Mucosa of descending colon (tissue), 3 donors: ENCODE data around the gene PHF13. TPM values are rescaled to one million over a fixed set of nuclear protein-coding genes. Genes with fewer than 3 reads are reported as not detected.

Experiments
- ATAC-seq: fragments of 200-7000 bp; cut with Tn5 transposase; one replicate; pipeline ENCODE4 v1.9.1; 2020; ENCODE audit warnings: mild to moderate bottlenecking, moderate library complexity
- DNase-seq, 3 donors: peaks; one replicate each; pipeline ENCODE4 v3.0.0-alpha.2; 2020
- H3K36me3 ChIP-seq: fragments of 200-600 bp; one replicate; pipeline ENCODE4 v1.8.0; 2021; ENCODE audit warnings: low read depth, mild to moderate bottlenecking
- H3K4me1 ChIP-seq: fragments of 200-600 bp; one replicate; pipeline ENCODE4 v1.8.0; 2021; ENCODE audit warnings: low read depth, mild to moderate bottlenecking
- H3K4me3 ChIP-seq: fragments of 200-600 bp; one replicate; pipeline ENCODE4 v1.8.0; 2021; ENCODE audit warnings: mild to moderate bottlenecking
- H3K9me3 ChIP-seq: fragments of 200-600 bp; one replicate; pipeline ENCODE4 v1.8.0; 2021; ENCODE audit warnings: mild to moderate bottlenecking
- intact Hi-C, 2 donors: fragments of 100-400 bp; cut with DNase I in 1 of 2; cut with micrococcal nuclease in 1 of 2; formaldehyde crosslinking; loops; one replicate each; pipeline versions ENCODE4 v1.11.0 to v1.11.1; 2022; cut with DNase I, micrococcal nuclease
- total RNA-seq, 3 donors: library from RNA; stranded (reverse); fragmentation: NEBNext Ultra II Directional in 2 of 3; extraction: Animal tissue kit (Norgen Biotek cat#: 25700) in 2 of 3; gene quantifications; one replicate each; pipeline versions ENCODE4 v1.2.1 to v1.2.4, GENCODE V29; 2021 to 2023
- TF ChIP-seq, protein P1 (sequence below): fragments of 200-600 bp; IDR thresholded peaks from one replicate; pipeline ENCODE4 v1.8.0; 2022; ENCODE audit warnings: antibody characterized with exemption, mild to moderate bottlenecking
- donor health status: DM: no; HTN: no; CAD: no; lungs with moderate emphysema.
- donor health status: DM: no; HTN: no; CAD: no.
- donor health status: DM: no; HTN: yes; CAD: no.

The PHF13 gene
- total RNA-seq, 3 donors from 2014 or later: 6.6 to 21.5 (median 8.9) TPM

GRCh38 chr1:6601923-6602668 lies 11.4 kb upstream of the PHF13 start:
- Histone ChIP-seq H3K9me3 (no peaks in the 10 kb centered on the region), H3K4me3 (peak overlapping the region; percentile 80), H3K36me3 (no peaks in the 10 kb centered on the region), H3K4me1 (peaks cover 17% of the 10 kb centered on the region)
- ATAC-seq: peak; percentile 54
- intact Hi-C loops: no loop called here
- TF ChIP-seq, protein P1, sequence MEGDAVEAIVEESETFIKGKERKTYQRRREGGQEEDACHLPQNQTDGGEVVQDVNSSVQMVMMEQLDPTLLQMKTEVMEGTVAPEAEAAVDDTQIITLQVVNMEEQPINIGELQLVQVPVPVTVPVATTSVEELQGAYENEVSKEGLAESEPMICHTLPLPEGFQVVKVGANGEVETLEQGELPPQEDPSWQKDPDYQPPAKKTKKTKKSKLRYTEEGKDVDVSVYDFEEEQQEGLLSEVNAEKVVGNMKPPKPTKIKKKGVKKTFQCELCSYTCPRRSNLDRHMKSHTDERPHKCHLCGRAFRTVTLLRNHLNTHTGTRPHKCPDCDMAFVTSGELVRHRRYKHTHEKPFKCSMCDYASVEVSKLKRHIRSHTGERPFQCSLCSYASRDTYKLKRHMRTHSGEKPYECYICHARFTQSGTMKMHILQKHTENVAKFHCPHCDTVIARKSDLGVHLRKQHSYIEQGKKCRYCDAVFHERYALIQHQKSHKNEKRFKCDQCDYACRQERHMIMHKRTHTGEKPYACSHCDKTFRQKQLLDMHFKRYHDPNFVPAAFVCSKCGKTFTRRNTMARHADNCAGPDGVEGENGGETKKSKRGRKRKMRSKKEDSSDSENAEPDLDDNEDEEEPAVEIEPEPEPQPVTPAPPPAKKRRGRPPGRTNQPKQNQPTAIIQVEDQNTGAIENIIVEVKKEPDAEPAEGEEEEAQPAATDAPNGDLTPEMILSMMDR: no peak
- DNase-seq: peak in 2 of 3 donors; percentile 45 to 71

DNA sequence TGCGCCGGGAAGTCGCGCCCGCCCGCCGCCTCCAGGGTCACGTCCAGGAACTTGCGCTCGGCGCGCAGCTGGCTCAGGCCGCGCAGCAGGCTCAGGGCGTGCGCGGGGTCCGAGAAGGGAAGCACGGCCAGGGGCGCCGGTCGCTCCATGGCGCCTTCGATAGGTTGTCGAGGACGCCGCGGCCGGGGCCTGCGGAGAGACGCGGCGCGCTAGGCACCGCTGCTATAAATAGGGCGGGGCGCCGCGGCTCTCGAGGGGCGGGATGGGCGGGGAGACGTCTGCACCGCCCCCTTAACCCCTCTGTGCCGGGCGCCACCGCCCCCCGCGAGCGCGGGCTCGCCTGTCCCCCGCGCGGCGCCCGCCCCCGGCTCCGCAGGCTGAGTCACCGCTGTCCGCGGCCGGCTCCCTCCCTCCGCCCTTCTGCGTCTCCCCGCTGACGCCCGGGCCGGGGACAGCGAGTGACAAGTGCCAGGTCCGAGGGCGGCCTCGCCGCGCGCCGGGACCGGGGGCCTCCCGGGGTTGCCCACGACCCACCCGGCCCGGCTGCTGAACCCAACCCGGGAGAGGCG lies 10.8 kb upstream of the PHF13 start, which contains the start of gene KLHL21:
TSS of gene KLHL21 (minus strand) at position 201 of the 569 bp plus-strand sequence. CDS start at position 149, 52 bp downstream.
- TF ChIP-seq, protein P1: no peak
- peak; percentile 84 to 92 (median 90) for DNase-seq
- Histone ChIP-seq H3K4me1 (peaks cover 17% of the 10 kb centered on the region), H3K9me3 (no peaks in the 10 kb centered on the region), H3K4me3 (peak within 1 kb of the TSS; percentile 80), H3K36me3 (no peaks in the 10 kb centered on the region)
- peak; percentile 82 for ATAC-seq
- intact Hi-C loops: no loop called here

DNA sequence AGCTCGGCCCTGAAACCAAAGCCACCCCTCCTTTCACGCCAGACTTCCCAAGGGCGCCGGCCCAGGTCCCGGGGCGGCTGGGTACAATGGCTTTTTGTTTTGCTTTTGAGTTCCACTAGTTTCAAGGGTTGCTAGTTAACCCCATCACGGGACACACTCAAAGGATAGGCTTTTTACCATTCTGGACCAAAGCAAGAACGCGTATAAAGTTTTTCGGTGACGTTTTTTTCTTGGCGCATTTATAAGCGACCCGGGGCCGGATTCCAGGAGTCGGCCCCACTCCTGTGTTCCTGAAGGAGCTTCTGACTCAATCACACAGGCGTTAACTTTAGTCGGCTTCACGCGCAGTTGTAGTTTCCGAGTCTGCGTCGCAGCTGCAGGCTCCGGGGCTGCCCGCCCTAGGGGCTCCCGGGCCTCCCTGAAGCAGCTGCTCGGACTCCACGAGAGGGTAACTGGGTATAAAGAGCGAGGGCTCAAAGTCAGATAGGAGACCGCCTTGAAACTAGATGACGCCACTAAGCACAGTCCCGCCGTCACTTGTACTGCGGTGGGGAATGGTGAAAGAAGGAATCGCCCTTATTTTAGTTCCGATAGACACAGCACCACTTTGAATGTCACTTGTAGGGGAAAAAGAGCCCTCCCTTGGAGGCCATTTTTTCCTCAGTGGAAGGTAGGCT lies 10.2 kb upstream of the PHF13 start:
- DNase-seq (peak in 2 of 3 donors; percentile 74 to 76), ATAC-seq (peak; percentile 41)
- H3K9me3 ChIP-seq: no peaks in the 10 kb centered on the region
- H3K36me3 ChIP-seq: no peaks in the 10 kb centered on the region
- H3K4me3 ChIP-seq: peak overlapping the region; percentile 80
- H3K4me1 ChIP-seq: peaks cover 17% of the 10 kb centered on the region
- intact Hi-C loops: no loop called here
- TF ChIP-seq, protein P1: no peak

DNA sequence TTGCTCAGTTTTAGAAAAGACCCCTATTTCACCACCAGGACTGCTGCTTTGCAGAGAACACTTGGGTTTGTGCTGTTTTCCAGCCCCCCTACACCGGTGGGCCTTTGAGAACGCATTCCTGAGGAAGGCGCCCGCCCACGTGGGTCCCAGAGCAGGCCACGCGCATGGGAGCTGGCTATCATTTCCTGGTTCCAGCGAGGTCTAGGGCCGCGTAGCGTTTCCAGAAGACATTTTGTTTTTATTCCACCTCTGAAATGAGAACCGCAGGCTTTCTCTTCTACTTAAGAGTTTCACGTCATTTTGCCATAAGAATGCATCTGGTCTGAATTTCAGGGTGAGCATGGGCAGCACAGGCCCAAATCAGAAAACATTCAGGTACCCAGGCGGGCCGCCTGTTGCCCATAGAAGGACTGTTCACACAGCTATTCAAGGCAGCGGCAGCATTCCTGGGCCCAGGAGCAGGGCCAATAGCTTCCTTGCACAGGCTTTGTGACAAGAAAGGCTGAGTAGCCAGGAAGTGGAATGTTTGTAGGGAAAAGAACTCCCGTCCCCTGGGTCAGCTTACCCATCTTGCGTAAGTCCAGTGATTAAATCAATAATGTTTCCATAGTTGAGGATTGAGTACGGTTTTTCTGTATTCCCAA lies 9.5 kb upstream of the PHF13 start:
- TF ChIP-seq, protein P1: no peak
- Histone ChIP-seq H3K36me3 (no peaks in the 10 kb centered on the region), H3K9me3 (no peaks in the 10 kb centered on the region), H3K4me3 (no peak overlapping the region), H3K4me1 (peaks cover 16% of the 10 kb centered on the region)
- DNase-seq (peak; percentile 49 to 69 (median 60)), ATAC-seq (no peak)
- intact Hi-C loops: no loop called here

- Histone ChIP-seq H3K4me3 (peak overlapping the region; percentile 32), H3K9me3 (no peaks in the 10 kb centered on the region), H3K4me1 (peaks cover 8% of the 10 kb centered on the region), H3K36me3 (no peaks in the 10 kb centered on the region)
- DNase-seq (peak; percentile 64 to 80 (median 79)), ATAC-seq (peak; percentile 52)
- TF ChIP-seq, protein P1: no peak
- intact Hi-C loops: no loop called here
These were observed 730 bp upstream of the PHF13 start for GRCh38 chr1:6612641-6613360.
